Activated naive CD4-positive, alpha-beta T cell treated with anti-CD3 and anti-CD28 coated beads, Interleukin-2, amount 10 ng/mL, durations not matched to agents 7 days and 5 days (primary cell): Measurements from ENCODE around the gene DPF1.

Experiments used
- CTCF ChIA-PET: fragments of 350-600 bp; sonication (Branson Sonifier 250); formaldehyde crosslinking; loops from one replicate; lab custom pipeline; 2021; ENCODE audit warnings: antibody characterized with exemption; lab: Charles Lee
- DNase-seq: peaks from one replicate; pipeline ENCODE4 v3.0.0-alpha.2; 2020
- H3K27ac Mint-ChIP-seq: one replicate; pipeline ENCODE4 v1.8.0; 2021; ENCODE audit warnings: mild to moderate bottlenecking, moderate library complexity, mixed read lengths
- H3K27me3 Mint-ChIP-seq: one replicate; pipeline ENCODE4 v1.8.0; 2021; ENCODE audit warnings: mild to moderate bottlenecking, mixed read lengths
- H3K36me3 Mint-ChIP-seq: one replicate; pipeline ENCODE4 v1.8.0; 2021; ENCODE audit warnings: mixed read lengths
- H3K4me1 Mint-ChIP-seq: one replicate; pipeline ENCODE4 v1.8.0; 2021; ENCODE audit warnings: mixed read lengths
- H3K4me3 Mint-ChIP-seq: one replicate; pipeline ENCODE4 v1.8.0; 2021; ENCODE audit warnings: mild to moderate bottlenecking, moderate library complexity, mixed read lengths
- H3K9me3 Mint-ChIP-seq: one replicate; pipeline ENCODE4 v1.8.0; 2021; ENCODE audit warnings: mixed read lengths

DPF1 gene

DNA sequence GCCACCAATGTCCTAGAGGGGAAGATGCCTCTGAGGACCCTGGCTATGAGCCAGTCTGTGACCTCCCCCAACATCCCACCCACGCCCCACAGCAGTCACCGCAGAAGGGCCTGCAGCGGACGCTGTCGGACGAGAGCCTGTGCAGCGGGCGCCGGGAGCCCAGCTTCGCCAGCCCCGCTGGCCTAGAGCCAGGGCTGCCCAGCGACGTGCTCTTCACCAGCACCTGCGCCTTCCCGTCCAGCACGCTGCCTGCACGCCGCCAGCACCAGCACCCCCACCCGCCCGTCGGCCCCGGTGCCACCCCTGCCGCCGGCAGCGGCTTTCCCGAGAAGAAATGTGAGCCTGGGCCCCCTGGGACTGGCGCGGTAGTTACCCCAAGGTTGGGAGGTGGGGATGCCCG lies 30.6 kb downstream of the DPF1 start:
- peaks cover 13% of the 10 kb centered on the region for H3K36me3 Mint-ChIP-seq
- CTCF ChIA-PET, result no interaction called here

DNA sequence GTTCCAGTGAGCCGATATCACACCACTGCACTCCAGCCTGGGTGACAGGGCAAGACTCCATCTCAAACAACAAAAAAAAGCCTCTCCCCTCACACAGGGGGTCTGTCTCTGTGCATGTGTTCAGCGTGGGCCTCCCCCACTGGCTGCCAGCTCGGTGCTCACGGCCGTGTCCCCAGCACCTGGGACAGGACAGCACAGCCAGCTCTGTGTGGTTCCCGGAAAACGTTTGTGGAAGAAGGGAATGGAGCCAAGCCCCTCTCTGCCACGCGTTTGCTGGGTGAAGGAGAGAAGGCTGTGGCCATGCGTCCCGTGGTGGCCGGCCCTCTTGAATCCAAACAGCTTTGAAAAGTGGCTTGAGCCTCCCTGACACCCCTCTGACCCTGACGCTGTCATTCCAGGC lies 32.3 kb downstream of the DPF1 start:
- peaks cover 13% of the 10 kb centered on the region for H3K36me3 Mint-ChIP-seq
- no peaks in the 10 kb centered on the region for H3K27me3 Mint-ChIP-seq
- CTCF ChIA-PET, result no interaction called here
- peaks cover 9% of the 10 kb centered on the region for H3K4me1 Mint-ChIP-seq
- no peak for DNase-seq
- H3K27ac Mint-ChIP-seq, result no peak overlapping the region
- no peak overlapping the region for H3K4me3 Mint-ChIP-seq
- peaks cover 11% of the 10 kb centered on the region for H3K9me3 Mint-ChIP-seq

More for the DNA sequence above, 30.6 kb downstream of the DPF1 start:
- H3K4me3 Mint-ChIP-seq, result no peak overlapping the region
- DNase-seq, result no peak
- H3K27me3 Mint-ChIP-seq, result no peaks in the 10 kb centered on the region
- H3K27ac Mint-ChIP-seq, result no peak overlapping the region
- H3K9me3 Mint-ChIP-seq, result peaks cover 11% of the 10 kb centered on the region
- peaks cover 9% of the 10 kb centered on the region for H3K4me1 Mint-ChIP-seq

DNA sequence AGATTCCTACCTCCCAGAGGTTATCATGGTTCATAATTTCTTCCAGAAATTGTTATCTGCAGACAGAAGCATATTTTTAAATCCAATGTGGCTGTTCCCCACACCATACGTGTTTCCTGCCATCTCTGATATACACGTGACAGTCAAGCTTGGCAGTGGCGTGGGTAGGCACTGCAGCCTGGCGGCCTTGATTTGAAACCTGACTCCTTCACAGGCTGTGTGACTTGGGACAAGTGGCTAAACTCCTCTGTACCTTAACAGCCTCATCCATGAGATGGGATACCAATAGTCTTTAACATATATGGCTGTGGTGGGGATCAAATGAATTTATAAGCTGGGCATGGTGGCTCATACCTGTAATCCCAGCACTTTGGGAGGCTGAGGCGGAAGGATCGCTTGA lies 33.2 kb downstream of the DPF1 start:
- DNase-seq, result no peak
- H3K27me3 Mint-ChIP-seq, result no peaks in the 10 kb centered on the region
- peaks cover 5% of the 10 kb centered on the region for H3K9me3 Mint-ChIP-seq
- H3K36me3 Mint-ChIP-seq, result peaks cover 7% of the 10 kb centered on the region
- CTCF ChIA-PET, result interaction anchor here (0.6 kb wide), 1 partner anchor 288 kb away, joined by 3 read pairs; no protein-coding TSS in a partner anchor
- H3K4me1 Mint-ChIP-seq, result peaks cover 9% of the 10 kb centered on the region
- no peak overlapping the region for H3K4me3 Mint-ChIP-seq
- no peak overlapping the region for H3K27ac Mint-ChIP-seq

DNA sequence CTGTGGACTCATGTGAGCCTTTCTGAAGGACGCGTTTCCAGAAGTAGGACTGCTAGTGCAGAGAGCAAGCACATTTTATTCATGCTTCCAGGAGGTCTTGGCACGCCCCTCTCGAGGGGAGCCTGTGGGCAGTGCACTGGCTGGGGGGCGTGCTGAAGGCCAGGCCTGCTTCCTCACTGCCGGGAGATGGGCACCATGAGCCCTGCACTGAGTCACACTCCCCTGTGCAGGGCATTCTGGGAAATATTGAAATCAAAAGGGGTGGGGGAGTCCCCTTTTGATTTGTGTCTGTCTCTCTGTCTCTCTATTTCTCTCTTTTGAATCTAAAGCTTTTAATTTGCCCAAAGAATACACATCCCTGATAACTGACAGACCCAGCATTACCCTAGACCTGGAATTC lies 34.0 kb downstream of the DPF1 start:
- Mint-ChIP-seq H3K4me3 (no peak overlapping the region), H3K4me1 (peaks cover 7% of the 10 kb centered on the region), H3K27me3 (no peaks in the 10 kb centered on the region), H3K36me3 (peaks cover 3% of the 10 kb centered on the region), H3K9me3 (peaks cover 2% of the 10 kb centered on the region), H3K27ac (no peak overlapping the region)
- CTCF ChIA-PET, result no interaction called here
- DNase-seq, result no peak

DNA sequence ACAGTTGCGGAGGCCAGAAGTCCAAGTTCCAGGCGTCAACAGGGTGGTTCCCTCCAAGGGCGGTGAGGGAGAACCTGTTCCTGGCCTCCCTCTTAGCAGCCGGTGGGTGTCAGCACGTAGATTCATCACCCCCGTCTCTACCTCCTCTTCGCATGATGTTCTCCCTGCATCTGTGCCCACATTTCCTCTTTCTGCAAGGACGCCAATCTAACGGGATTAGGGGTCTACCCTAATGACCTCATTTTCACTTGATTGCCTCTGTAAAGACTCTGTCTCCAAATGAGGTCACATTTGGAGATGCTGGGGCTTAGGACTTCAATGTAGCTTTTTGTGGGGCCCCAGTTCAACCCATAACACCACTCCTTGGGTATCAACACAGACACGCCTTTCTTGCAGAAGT lies 38.5 kb downstream of the DPF1 start:
- Mint-ChIP-seq H3K36me3 (peaks cover 10% of the 10 kb centered on the region), H3K4me3 (no peak overlapping the region)

DNA sequence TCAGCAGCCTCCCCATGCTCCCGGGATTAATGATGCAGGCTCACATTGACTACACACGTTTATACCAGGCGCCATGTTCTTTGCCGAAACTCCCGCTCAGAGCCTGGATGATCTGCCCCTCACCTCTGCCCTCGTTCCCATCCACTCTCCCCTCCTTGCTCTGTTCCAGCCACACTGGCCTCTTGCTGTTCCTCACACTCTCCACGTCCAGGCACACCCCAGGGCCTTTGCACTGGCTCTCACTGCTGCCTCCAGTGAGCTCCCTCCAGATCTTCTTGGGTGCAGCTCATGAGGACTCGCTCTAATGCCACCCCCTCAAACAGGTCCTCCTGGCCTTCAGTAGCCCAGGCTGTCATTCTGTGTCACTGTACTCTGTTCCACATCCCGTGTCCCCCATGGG lies 39.2 kb downstream of the DPF1 start:
- Mint-ChIP-seq H3K4me3 (no peak overlapping the region), H3K27ac (no peak overlapping the region), H3K27me3 (no peaks in the 10 kb centered on the region), H3K36me3 (peaks cover 11% of the 10 kb centered on the region), H3K9me3 (peaks cover 5% of the 10 kb centered on the region), H3K4me1 (peaks cover 6% of the 10 kb centered on the region)
- CTCF ChIA-PET, result no interaction called here
- no peak for DNase-seq

More for the DNA sequence above, 38.5 kb downstream of the DPF1 start:
- Mint-ChIP-seq H3K27me3 (no peaks in the 10 kb centered on the region), H3K4me1 (peaks cover 7% of the 10 kb centered on the region), H3K27ac (no peak overlapping the region), H3K9me3 (peaks cover 5% of the 10 kb centered on the region)
- CTCF ChIA-PET, result no interaction called here
- DNase-seq, result no peak

DNA sequence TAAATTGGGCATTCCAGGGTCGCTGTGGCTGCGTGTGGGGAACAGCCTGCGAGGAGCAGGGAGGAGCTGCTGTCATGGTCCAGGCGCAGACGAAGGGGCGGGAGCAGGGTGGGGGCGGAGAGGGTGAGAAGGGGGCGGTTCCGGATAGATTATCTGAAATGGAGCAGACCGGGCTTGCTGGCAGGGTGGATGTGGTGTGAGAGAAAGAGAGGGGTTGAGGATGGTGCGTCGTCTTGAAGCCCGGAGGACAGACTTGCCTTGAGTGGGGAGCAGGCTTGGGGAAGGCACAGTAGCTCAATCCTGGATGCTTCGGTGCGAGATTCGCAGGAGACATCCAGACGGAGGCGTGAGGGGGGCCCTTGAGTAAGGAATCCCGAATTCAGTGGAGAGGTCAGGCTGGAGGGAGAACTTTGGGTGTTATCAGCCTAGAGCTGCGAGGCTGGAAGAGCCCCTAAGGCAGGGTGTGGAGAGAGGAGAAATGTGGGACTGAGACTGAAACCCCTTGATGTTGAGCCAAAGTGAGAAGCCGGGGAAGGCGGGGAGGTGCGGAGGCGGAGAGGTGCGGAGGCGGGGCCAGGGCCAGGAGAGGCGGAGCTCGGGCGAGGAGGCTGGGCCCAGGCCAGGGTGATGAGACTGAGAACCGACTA lies 40.6 kb downstream of the DPF1 start:
- Mint-ChIP-seq H3K27me3 (no peaks in the 10 kb centered on the region), H3K27ac (peak overlapping the region; percentile 7), H3K4me1 (no peaks in the 10 kb centered on the region), H3K36me3 (peaks cover 14% of the 10 kb centered on the region), H3K9me3 (peaks cover 6% of the 10 kb centered on the region), H3K4me3 (no peak overlapping the region)
- no peak for DNase-seq
- CTCF ChIA-PET, result no interaction called here

DNA sequence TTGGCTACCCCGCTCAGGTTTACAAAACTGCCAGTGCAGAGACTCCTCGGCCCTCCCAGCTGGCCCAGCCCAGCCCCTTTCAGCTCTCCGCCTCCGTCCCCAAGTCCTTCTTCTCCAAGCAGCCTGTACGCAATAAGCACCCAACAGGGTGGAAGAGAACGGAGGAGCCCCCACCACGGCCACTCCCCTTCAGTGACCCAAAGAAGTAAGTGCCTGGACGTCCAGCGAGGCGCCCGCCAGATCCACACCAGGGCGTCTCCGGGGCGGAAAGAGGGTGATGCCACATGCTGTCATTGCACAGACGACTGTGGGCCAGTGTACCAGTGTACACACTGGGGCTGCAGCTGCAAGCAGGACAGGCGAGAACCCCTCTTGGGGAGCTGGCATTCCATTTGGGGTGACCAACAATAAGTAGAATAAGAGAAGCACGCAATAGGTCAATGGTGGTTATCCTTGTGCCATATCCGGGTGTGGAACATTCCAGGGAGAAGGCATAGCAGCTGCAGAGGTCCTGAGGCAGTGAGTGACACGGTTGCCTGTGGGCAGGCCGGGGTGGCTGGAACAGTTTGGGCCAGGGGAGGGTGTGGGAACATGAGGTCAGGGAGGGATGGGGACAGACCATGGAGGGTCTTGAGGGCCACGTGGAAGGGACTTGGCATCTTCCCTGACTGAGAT lies 41.3 kb downstream of the DPF1 start:
- H3K4me3 Mint-ChIP-seq, result no peak overlapping the region
- DNase-seq, result no peak
- H3K36me3 Mint-ChIP-seq, result peaks cover 14% of the 10 kb centered on the region
- CTCF ChIA-PET, result no interaction called here
- H3K4me1 Mint-ChIP-seq, result no peaks in the 10 kb centered on the region
- no peaks in the 10 kb centered on the region for H3K27me3 Mint-ChIP-seq
- peaks cover 6% of the 10 kb centered on the region for H3K9me3 Mint-ChIP-seq
- H3K27ac Mint-ChIP-seq, result no peak overlapping the region

DNA sequence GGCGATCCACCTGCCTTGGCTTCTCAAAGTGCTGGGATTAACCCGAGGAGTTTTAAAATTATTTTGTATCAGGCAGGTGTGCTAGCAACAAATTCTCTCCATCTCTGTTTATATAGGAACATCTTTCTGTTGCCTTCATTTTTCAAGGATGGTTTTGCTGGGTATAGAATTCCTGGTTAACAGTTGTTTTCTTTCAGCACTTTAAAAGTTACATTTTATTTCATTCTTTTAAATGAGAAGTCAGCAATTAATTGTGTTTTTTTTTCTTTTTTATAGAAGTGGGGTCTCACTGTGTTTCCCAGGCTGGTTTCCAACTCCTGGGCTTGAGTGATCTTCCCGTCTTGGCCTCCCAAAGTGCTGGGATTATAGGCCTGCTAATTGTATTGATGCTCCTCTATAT lies 44.0 kb downstream of the DPF1 start:
- Mint-ChIP-seq H3K4me3 (no peak overlapping the region), H3K36me3 (peaks cover 14% of the 10 kb centered on the region), H3K27ac (no peak overlapping the region), H3K4me1 (no peaks in the 10 kb centered on the region), H3K9me3 (peaks cover 6% of the 10 kb centered on the region), H3K27me3 (no peaks in the 10 kb centered on the region)
- CTCF ChIA-PET, result no interaction called here
- no peak for DNase-seq

DNA sequence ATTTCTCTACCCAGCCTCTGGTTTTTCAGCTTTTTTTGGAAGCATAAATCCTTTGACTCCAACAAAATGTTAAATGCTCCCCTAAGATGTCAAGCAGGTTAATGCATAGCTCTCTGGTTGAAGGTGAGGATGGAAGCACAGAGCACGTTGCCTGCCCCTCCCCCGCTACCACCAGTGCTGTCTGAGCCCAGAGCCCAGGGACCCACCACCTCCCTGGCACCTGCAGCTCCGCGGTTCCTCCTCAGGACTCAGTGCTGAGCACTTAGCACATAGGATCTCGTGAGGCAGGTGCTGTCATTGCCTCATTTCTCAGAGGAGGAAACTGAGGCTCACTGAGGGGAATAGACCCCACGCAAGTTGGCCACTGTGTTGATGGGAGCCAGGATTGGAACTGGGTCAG lies 48.6 kb downstream of the DPF1 start:
- H3K9me3 Mint-ChIP-seq, result peaks cover 2% of the 10 kb centered on the region
- no peak overlapping the region for H3K27ac Mint-ChIP-seq
- DNase-seq, result no peak
- H3K27me3 Mint-ChIP-seq, result no peaks in the 10 kb centered on the region
- CTCF ChIA-PET, result no interaction called here
- peaks cover 4% of the 10 kb centered on the region for H3K36me3 Mint-ChIP-seq
- H3K4me3 Mint-ChIP-seq, result no peak overlapping the region
- H3K4me1 Mint-ChIP-seq, result no peaks in the 10 kb centered on the region

DNA sequence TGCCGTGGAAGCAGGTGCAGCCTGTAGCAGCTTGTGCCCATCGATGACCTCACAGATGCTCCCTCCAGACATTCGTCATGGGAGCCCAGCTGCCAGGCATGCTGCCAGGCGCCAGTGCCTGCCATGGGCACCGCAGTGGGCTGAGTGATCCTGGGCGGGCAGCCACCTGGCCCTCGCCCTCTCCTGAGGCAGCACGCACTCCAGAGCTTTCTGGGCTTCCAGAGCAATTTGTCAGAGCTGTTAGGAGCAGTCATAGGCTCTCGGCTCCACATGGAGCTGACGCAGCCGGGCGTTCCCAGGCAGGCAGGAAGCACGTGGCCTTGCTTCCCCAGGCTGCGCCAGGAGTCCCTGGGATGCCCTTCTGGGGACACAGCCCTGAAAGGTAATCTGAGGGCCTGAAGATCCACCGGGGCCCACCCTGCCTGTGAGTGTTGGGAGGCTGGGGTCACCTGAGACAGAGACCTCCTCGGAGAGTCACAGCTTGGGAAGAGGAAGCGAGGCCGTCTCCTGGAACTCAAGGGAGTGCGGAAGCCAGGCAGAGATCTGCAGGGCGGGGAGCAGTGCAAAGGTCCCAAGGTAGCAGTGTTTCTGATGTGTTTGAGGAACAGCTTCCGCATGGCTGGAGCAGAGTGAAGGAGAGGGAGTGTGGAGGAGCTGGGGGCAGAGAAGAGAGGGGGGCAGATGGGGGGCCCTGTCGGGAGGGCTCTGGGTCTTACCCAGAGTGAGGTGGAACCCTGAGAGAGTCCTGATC lies 50.6 kb downstream of the DPF1 start:
- H3K27me3 Mint-ChIP-seq, result no peaks in the 10 kb centered on the region
- no peaks in the 10 kb centered on the region for H3K9me3 Mint-ChIP-seq
- H3K4me1 Mint-ChIP-seq, result no peaks in the 10 kb centered on the region
- no peaks in the 10 kb centered on the region for H3K36me3 Mint-ChIP-seq
- no peak overlapping the region for H3K27ac Mint-ChIP-seq
- H3K4me3 Mint-ChIP-seq, result no peak overlapping the region
- DNase-seq, result no peak
- CTCF ChIA-PET, result no interaction called here

DNA sequence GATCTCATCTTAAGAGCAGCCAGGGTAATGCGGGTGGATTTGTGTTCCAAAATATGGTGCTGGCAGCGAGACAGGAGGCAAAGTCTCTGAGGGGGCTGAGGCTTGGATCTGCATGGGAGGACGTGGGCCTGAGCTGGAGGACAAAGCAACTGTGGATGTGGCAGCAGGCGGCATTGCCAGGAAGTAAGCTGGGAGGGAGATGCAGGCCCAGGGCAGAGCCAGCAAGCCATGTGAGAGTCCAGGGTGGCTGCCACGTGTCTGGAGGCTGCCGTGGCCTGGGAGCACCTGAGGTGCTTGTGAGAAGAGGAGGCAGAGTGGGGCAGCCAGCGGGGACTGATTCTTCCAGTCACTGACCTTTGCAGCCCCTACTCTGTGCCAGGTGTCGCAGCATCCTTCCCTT lies 52.0 kb downstream of the DPF1 start:
- no peak for DNase-seq
- Mint-ChIP-seq H3K4me3 (no peak overlapping the region), H3K36me3 (no peaks in the 10 kb centered on the region), H3K27me3 (no peaks in the 10 kb centered on the region), H3K9me3 (no peaks in the 10 kb centered on the region), H3K4me1 (no peaks in the 10 kb centered on the region), H3K27ac (no peak overlapping the region)
- CTCF ChIA-PET, result no interaction called here

DNA sequence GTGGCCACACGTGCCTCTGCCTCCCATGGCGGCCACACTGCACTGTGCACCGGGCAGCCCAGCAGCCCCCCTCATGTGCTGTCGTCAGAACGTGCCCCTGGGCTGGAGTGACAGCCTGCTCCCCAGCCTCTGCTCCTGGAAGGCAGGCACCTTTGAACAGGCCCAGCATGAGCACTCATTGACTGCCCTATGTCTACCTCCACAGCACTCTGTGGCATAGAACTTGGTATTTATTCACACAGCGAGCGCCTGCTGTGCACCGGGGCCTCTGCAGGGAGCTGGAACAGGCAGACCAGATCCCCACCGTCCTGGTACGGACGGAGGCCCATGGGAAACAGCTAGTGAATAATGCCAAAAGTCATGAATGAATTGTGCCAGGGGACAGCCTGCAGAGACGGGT lies 53.7 kb downstream of the DPF1 start:
- no peaks in the 10 kb centered on the region for H3K27me3 Mint-ChIP-seq
- H3K27ac Mint-ChIP-seq, result peak overlapping the region; percentile 26
- H3K4me1 Mint-ChIP-seq, result no peaks in the 10 kb centered on the region
- no peak overlapping the region for H3K4me3 Mint-ChIP-seq
- H3K36me3 Mint-ChIP-seq, result peaks cover 2% of the 10 kb centered on the region
- DNase-seq, result no peak
- CTCF ChIA-PET, result no interaction called here
- no peaks in the 10 kb centered on the region for H3K9me3 Mint-ChIP-seq

DNA sequence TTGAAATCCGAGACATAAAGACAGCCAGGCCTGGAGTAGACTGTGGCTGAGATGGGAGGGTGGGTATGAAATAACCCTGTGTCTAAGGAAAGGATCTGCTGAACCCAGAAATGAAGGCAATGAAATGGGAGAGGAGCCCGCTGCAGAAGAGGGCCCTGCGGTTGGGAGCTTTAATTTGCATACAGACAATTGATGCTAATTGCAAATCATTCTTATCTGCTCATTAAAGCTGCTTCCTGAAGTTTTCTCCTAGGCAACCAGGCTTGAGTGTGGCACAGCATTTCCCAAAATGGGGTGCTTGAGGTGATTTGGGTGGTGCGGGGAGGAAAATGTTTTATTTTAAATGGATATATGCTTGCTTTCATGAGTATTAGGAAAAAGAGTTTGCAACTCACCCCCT lies 55.4 kb downstream of the DPF1 start:
- H3K4me3 Mint-ChIP-seq, result no peak overlapping the region
- no peaks in the 10 kb centered on the region for H3K9me3 Mint-ChIP-seq
- no peak for DNase-seq
- H3K27me3 Mint-ChIP-seq, result no peaks in the 10 kb centered on the region
- H3K27ac Mint-ChIP-seq, result no peak overlapping the region
- no peaks in the 10 kb centered on the region for H3K4me1 Mint-ChIP-seq
- CTCF ChIA-PET, result no interaction called here
- H3K36me3 Mint-ChIP-seq, result peaks cover 8% of the 10 kb centered on the region

DNA sequence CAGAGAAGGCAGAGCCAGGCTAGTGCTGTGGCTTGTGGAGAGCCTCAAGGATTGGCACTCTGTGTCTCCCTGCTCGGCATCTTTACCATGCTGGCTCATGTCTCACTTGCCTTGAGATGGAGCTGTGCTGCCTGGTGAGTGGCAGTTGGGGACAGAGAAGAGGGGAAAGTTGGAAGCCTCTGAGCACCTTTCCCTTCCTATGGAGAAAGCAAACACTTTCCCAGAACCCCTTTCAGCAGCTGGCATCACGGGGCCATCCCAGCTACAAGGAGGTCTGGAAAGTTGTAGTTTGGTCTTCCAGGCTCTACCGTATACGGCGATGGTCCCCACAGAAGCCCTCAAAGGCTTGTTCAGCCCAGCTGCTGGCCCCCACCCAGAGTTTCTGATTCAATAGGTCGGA lies 58.7 kb downstream of the DPF1 start:
- H3K4me1 Mint-ChIP-seq, result no peaks in the 10 kb centered on the region
- CTCF ChIA-PET, result no interaction called here
- H3K27ac Mint-ChIP-seq, result no peak overlapping the region
- H3K27me3 Mint-ChIP-seq, result no peaks in the 10 kb centered on the region
- H3K9me3 Mint-ChIP-seq, result peaks cover 7% of the 10 kb centered on the region
- peaks cover 29% of the 10 kb centered on the region for H3K36me3 Mint-ChIP-seq
- DNase-seq, result no peak
- H3K4me3 Mint-ChIP-seq, result no peak overlapping the region
